Fibroblast of lung (primary cell): ENCODE data around the gene PPP2R5C. TPM values are rescaled to one million over a fixed set of nuclear protein-coding genes. Genes with fewer than 3 reads are reported as not detected.

Experiments
- DNase-seq, 2 donors: peaks; one replicate each; pipeline versions ENCODE4 v3.0.0 to v3.0.0-alpha.2; 2010; ENCODE audit warnings: low read depth in 2 of 2
- H2AFZ ChIP-seq: 2 replicates; pipeline ENCODE4 v1.5.1; 2012; ENCODE audit warnings: low read length, control low read depth, inconsistent platforms
- H3K27ac ChIP-seq: 2 replicates; pipeline ENCODE4 v1.5.1; 2011; ENCODE audit warnings: low read length, control low read depth; ENCODE audit not compliant: insufficient read depth
- H3K27me3 ChIP-seq: 2 replicates; pipeline ENCODE4 v1.5.1; 2011; ENCODE audit warnings: mild to moderate bottlenecking, low read length; ENCODE audit not compliant: control insufficient read depth, insufficient read depth
- H3K36me3 ChIP-seq: 2 replicates; pipeline ENCODE4 v1.5.1; 2011; ENCODE audit warnings: low read length; ENCODE audit not compliant: control insufficient read depth, insufficient read depth
- H3K4me1 ChIP-seq: 2 replicates; pipeline ENCODE4 v1.5.1; 2011; ENCODE audit warnings: low read length; ENCODE audit not compliant: control insufficient read depth, insufficient read depth; ENCODE audit errors: extremely low read depth
- H3K4me2 ChIP-seq: 2 replicates; pipeline ENCODE4 v1.5.1; 2011; ENCODE audit warnings: low read length, control low read depth; ENCODE audit not compliant: insufficient read depth; ENCODE audit errors: extremely low read depth
- H3K4me3 ChIP-seq, 4 experiments: fragments of 200-600 bp in 1 of 4; sonication (generic) in 1 of 4; replicated peaks in 1 of 4; 2 replicates each; pipeline ENCODE4 v1.5.1; 2011 to 2016; ENCODE audit warnings: low read length in 4 of 4, low read depth in 3 of 4, mild to moderate bottlenecking in 3 of 4, control low read depth in 2 of 4, inconsistent platforms in 1 of 4, mixed read lengths in 1 of 4; ENCODE audit not compliant: insufficient read depth in 1 of 4; ENCODE audit errors: control extremely low read depth in 1 of 4
- H3K79me2 ChIP-seq: 2 replicates; pipeline ENCODE4 v1.5.1; 2012; ENCODE audit warnings: mild to moderate bottlenecking, low read length, inconsistent platforms; ENCODE audit not compliant: control insufficient read depth, insufficient read depth
- H3K9ac ChIP-seq: 2 replicates; pipeline ENCODE4 v1.5.1; 2011; ENCODE audit warnings: mild to moderate bottlenecking, low read length, control low read depth; ENCODE audit not compliant: insufficient read depth
- H3K9me3 ChIP-seq: 2 replicates; pipeline ENCODE4 v1.5.1; 2012; ENCODE audit warnings: low read depth, low read length; ENCODE audit not compliant: control insufficient read depth, insufficient read depth
- H4K20me1 ChIP-seq: 2 replicates; pipeline ENCODE4 v1.5.1; 2011; ENCODE audit warnings: low read length; ENCODE audit not compliant: control insufficient read depth, insufficient read depth; ENCODE audit errors: extremely low read depth
- EZH2 ChIP-seq: IDR thresholded peaks from 2 replicates; pipeline ENCODE4 v1.5.1; 2012; ENCODE audit warnings: low read length, control low read depth, mild to moderate bottlenecking; ENCODE audit errors: missing control alignments
- polyA plus RNA-seq, 2 donors: library from polyadenylated mRNA; depleted of rRNA in 1 of 2; stranded (reverse) in 1 of 2; unstranded in 1 of 2; fragments of >200 nt; gene quantifications; 2 replicates each; pipeline ENCODE4 v1.2.1, GENCODE V29; 2011 to 2012; ENCODE audit warnings: missing spikeins in 1 of 2
- total RNA-seq: library from RNA; depleted of rRNA; stranded (reverse); fragments of >200 nt; gene quantifications from 2 replicates; pipeline ENCODE4 v1.2.1, GENCODE V29; 2014
- TF ChIP-seq, protein P1 (sequence below), 2 donors: IDR thresholded peaks in 1 of 2; conservative IDR thresholded peaks in 1 of 2; 1 replicate in 1 of 2; 2 replicates in 1 of 2; pipeline ENCODE4 v1.5.1; 2011 to 2012; ENCODE audit warnings: low read length in 2 of 2, control low read depth in 1 of 2, inconsistent platforms in 1 of 2, low read depth in 1 of 2, mild to moderate bottlenecking in 1 of 2

Gene PPP2R5C
- total and polyA plus RNA-seq, 2 donors (not counting 1 experiment from before 2014, with no cell fraction given) = 86.0 to 116 TPM

DNA sequence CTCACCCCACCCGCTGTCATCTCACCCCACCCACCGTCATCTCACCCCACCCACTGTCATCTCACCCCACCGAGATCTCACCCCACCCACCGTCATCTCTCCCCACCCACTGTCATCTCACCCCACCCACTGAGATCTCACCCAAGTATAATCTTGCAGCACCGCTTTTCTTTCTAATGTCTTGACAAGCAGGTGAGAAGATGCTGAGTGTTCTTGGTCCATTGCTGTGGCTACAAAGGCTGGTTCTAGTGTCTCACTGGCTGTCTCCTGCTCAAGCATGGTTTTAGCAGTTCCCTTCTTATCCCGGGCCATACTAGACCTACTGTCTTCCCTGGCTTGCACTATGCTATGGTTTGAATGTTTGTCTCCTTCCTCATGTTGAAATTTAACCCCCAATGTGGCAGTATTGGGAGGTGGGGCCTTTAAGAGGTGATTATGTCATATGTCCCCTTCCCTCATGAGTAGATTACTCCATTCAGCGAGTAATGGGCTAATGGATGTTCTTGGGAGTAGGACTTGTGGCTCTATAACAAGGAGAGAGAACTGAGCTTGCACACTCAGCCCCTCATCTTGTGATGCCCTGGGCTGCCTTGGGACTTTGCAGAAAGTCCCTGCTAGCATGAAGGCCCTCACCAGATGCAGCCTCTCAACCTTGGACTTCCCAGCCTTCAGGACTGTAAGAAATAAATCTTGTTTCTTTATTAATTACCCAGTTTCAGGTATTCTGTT is 47.7 kb upstream of the PPP2R5C start:
- no peak overlapping the region for H2AFZ ChIP-seq
- no peaks in the 10 kb centered on the region for H3K36me3 ChIP-seq
- no peak overlapping the region for H3K4me2 ChIP-seq
- TF ChIP-seq EZH2 = no peak
- TF ChIP-seq, protein P1, sequence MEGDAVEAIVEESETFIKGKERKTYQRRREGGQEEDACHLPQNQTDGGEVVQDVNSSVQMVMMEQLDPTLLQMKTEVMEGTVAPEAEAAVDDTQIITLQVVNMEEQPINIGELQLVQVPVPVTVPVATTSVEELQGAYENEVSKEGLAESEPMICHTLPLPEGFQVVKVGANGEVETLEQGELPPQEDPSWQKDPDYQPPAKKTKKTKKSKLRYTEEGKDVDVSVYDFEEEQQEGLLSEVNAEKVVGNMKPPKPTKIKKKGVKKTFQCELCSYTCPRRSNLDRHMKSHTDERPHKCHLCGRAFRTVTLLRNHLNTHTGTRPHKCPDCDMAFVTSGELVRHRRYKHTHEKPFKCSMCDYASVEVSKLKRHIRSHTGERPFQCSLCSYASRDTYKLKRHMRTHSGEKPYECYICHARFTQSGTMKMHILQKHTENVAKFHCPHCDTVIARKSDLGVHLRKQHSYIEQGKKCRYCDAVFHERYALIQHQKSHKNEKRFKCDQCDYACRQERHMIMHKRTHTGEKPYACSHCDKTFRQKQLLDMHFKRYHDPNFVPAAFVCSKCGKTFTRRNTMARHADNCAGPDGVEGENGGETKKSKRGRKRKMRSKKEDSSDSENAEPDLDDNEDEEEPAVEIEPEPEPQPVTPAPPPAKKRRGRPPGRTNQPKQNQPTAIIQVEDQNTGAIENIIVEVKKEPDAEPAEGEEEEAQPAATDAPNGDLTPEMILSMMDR (conservative IDR thresholded peaks at IDR 0.05 in 1 of 2, IDR thresholded peaks at IDR 0.05 in 1 of 2; ENCODE audit: low read depth in 1 of 2, low read length in 2 of 2) = no peak
- no peak overlapping the region for H3K27ac ChIP-seq
- no peaks in the 10 kb centered on the region for H3K27me3 ChIP-seq
- no peaks in the 10 kb centered on the region for H3K4me1 ChIP-seq
- H4K20me1 ChIP-seq = no peaks in the 10 kb centered on the region
- no peaks in the 10 kb centered on the region for H3K9me3 ChIP-seq
- H3K9ac ChIP-seq = no peak overlapping the region
- no peak overlapping the region for H3K4me3 ChIP-seq
- DNase-seq = no peak
- no peaks in the 10 kb centered on the region for H3K79me2 ChIP-seq

- H4K20me1 ChIP-seq = no peaks in the 10 kb centered on the region
- H3K27me3 ChIP-seq = no peaks in the 10 kb centered on the region
- no peak for TF ChIP-seq EZH2
- TF ChIP-seq, protein P1 (conservative IDR thresholded peaks at IDR 0.05 in 1 of 2, IDR thresholded peaks at IDR 0.05 in 1 of 2; ENCODE audit: low read depth in 1 of 2, low read length in 2 of 2) = no peak
- no peak overlapping the region for H3K27ac ChIP-seq
- DNase-seq = no peak
- no peaks in the 10 kb centered on the region for H3K36me3 ChIP-seq
- H3K4me3 ChIP-seq = no peak overlapping the region
- H3K4me1 ChIP-seq = no peaks in the 10 kb centered on the region
- H2AFZ ChIP-seq = no peak overlapping the region
- no peaks in the 10 kb centered on the region for H3K79me2 ChIP-seq
- no peak overlapping the region for H3K4me2 ChIP-seq
- H3K9me3 ChIP-seq = no peaks in the 10 kb centered on the region
- no peak overlapping the region for H3K9ac ChIP-seq
These were observed 47.1 kb upstream of the PPP2R5C start for GRCh38 chr14:101714394-101714793.

DNA sequence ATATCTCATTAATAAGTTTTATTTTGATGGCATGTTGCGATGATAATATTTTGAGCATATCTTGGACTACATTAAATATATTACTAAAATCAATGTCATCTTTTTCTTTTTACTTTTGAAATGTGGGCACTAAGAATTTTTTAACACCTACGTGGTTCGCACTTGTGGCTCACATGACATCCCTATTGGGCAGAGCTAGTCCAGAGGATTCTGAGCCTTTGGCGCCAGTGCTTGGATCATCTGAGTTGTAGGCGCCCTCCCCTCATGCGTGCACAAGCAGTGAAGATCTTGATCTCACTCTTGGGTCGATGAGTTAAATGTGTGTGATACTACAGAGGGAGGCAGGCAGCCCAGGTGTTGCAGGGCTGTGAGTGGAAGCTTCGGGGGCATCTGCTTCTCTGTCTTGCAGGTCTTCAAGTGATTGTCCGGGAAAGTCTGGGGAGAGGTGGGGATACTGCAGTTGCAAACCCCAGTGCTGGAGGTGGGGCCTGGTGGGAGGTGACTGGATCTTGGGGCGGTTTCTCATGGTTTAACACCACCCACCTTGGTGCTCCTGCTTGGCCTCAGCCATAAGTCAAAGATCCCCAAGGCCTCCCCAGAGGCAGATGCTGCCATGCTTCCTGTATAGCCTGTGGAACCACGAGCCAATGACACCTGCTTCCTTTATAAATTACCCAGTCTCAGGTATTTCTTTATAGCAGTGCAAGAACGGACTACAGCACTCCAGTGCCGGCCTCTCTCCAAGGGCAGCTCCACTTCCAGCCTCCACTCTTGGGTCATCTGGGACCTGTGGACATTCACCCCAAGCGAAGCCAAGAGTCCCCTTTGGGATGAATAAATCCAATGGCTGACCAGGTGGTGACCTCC is 46.1 kb upstream of the PPP2R5C start:
- H3K27me3 ChIP-seq = no peaks in the 10 kb centered on the region
- H3K4me1 ChIP-seq = no peaks in the 10 kb centered on the region
- no peak for TF ChIP-seq EZH2
- TF ChIP-seq, protein P1 (conservative IDR thresholded peaks at IDR 0.05 in 1 of 2, IDR thresholded peaks at IDR 0.05 in 1 of 2; ENCODE audit: low read depth in 1 of 2, low read length in 2 of 2) = no peak
- H3K79me2 ChIP-seq = no peaks in the 10 kb centered on the region
- H3K36me3 ChIP-seq = no peaks in the 10 kb centered on the region
- no peaks in the 10 kb centered on the region for H3K9me3 ChIP-seq
- no peak overlapping the region for H3K27ac ChIP-seq
- no peak overlapping the region for H3K9ac ChIP-seq
- no peak for DNase-seq
- no peak overlapping the region for H2AFZ ChIP-seq
- H4K20me1 ChIP-seq = no peaks in the 10 kb centered on the region
- H3K4me3 ChIP-seq = no peak overlapping the region
- H3K4me2 ChIP-seq = no peak overlapping the region
